Measurements from ENCODE around the gene TNFRSF12A.

DNA sequence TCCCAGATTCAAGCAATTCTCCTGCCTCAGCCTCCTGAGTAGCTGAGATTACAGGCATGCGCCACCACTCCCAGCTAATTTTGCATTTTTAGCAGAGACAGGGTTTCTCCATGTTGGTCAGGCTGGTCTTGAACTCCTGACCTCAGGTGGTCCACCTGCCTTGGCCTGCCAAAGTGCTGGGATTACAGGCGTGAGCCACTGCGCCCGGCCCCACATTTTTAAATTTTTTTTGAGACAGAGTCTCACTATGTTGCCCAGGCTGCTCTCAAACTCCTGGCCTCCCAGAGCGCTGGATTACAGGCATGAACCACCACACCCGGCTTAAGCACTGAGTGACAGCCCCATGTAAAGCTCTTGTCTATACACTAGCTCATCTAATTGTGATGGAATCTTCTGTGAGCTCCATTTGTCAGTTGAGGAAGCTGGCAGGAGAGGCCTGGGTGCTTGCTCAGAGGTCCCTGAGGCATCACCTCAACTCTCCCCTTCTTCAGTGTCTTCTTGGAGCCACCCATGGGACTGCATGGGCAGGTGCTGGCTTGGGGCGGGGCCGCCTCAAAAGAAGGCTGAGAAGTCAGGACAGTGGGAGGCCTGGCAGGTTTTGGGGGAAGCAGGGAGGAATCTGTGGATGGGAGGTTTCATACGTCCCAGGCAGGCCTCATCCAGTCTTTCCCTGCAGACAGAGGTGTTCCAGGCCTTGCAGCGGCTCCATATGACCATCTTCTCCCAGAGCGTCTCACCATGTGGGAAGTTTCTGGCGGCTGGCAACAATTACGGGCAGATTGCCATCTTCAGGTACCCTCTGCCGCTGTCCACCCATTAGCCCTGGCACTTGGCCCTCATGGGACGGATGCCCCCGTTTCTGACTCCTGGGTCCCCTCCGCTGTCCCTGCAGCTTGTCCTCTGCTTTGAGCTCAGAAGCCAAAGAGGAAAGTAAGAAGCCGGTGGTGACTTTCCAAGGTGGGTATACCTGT, 5.1 kb downstream of the TNFRSF12A start:
- TF ChIP-seq, protein P1, sequence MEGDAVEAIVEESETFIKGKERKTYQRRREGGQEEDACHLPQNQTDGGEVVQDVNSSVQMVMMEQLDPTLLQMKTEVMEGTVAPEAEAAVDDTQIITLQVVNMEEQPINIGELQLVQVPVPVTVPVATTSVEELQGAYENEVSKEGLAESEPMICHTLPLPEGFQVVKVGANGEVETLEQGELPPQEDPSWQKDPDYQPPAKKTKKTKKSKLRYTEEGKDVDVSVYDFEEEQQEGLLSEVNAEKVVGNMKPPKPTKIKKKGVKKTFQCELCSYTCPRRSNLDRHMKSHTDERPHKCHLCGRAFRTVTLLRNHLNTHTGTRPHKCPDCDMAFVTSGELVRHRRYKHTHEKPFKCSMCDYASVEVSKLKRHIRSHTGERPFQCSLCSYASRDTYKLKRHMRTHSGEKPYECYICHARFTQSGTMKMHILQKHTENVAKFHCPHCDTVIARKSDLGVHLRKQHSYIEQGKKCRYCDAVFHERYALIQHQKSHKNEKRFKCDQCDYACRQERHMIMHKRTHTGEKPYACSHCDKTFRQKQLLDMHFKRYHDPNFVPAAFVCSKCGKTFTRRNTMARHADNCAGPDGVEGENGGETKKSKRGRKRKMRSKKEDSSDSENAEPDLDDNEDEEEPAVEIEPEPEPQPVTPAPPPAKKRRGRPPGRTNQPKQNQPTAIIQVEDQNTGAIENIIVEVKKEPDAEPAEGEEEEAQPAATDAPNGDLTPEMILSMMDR (optimal IDR thresholded peaks at IDR 0.05 in 1 of 3, IDR thresholded peaks at IDR 0.05 in 1 of 3, conservative IDR thresholded peaks at IDR 0.05 in 1 of 3; ENCODE audit: extremely low read depth in 1 of 3, insufficient read depth in 2 of 3, low read length in 3 of 3): no peak
- no peak for TF ChIP-seq EZH2 (IDR thresholded peaks at IDR 0.05; ENCODE audit: low read length)
